GM23338 (cell line): ENCODE measurements around the gene CLDN2. TPM values are rescaled to one million over a fixed set of nuclear protein-coding genes. Genes with fewer than 3 reads are reported as not detected.

ENCODE experiments used
- ATAC-seq: fragments of 200-7000 bp; cut with Tn5 transposase; 3 replicates; pipeline ENCODE4 v1.9.1; 2020
- DNase-seq: peaks from one replicate; pipeline ENCODE4 v3.0.0-alpha.2; 2015; ENCODE audit warnings: low spot score
- H2AFZ ChIP-seq: fragments of 200-600 bp; sonication (generic); 2 replicates; pipeline ENCODE4 v1.8.0; 2016; ENCODE audit warnings: antibody characterized with exemption, mild to moderate bottlenecking, moderate library complexity
- H3F3A ChIP-seq: fragments of 200-600 bp; sonication (generic); replicated peaks from 2 replicates; pipeline ENCODE4 v1.8.0; 2017; ENCODE audit warnings: antibody characterized with exemption, mixed run types, low read depth
- H3K27ac ChIP-seq: fragments of 200-600 bp; sonication (generic); 2 replicates; pipeline ENCODE4 v1.6.1; 2016; ENCODE audit warnings: low read depth
- H3K27me3 ChIP-seq: fragments of 200-600 bp; sonication (generic); 2 replicates; pipeline ENCODE4 v1.8.0; 2016; ENCODE audit warnings: mild to moderate bottlenecking, mixed run types, moderate library complexity; ENCODE audit not compliant: insufficient read depth
- H3K36me3 ChIP-seq: fragments of 200-600 bp; sonication (generic); 2 replicates; pipeline ENCODE4 v1.8.0; 2016; ENCODE audit warnings: mild to moderate bottlenecking; ENCODE audit not compliant: insufficient read depth
- H3K4me1 ChIP-seq: fragments of 200-600 bp; sonication (generic); 2 replicates; pipeline ENCODE4 v1.8.0; 2016; ENCODE audit warnings: mild to moderate bottlenecking, moderate library complexity; ENCODE audit not compliant: insufficient read depth
- H3K4me2 ChIP-seq: fragments of 200-600 bp; sonication (generic); 2 replicates; pipeline ENCODE4 v1.7.1; 2017; ENCODE audit warnings: mixed run types
- H3K4me3 ChIP-seq: fragments of 200-600 bp; sonication (generic); 2 replicates; pipeline ENCODE4 v1.6.1; 2016; ENCODE audit warnings: mixed run types
- H3K79me2 ChIP-seq: fragments of 200-600 bp; sonication (generic); replicated peaks from 2 replicates; pipeline ENCODE4 v1.8.0; 2017; ENCODE audit warnings: mild to moderate bottlenecking; ENCODE audit not compliant: insufficient read depth
- H3K9me2 ChIP-seq: fragments of 200-600 bp; sonication (generic); 2 replicates; pipeline ENCODE4 v1.8.0; 2017; ENCODE audit not compliant: insufficient read depth
- H4K20me1 ChIP-seq: fragments of 200-600 bp; sonication (generic); replicated peaks from 2 replicates; pipeline ENCODE4 v1.8.0; 2017; ENCODE audit warnings: mild to moderate bottlenecking; ENCODE audit not compliant: insufficient read depth
- H3K27ac Mint-ChIP-seq: 2 replicates; pipeline ENCODE4 v1.8.0; 2020; ENCODE audit warnings: inconsistent platforms, mild to moderate bottlenecking, moderate library complexity, mixed read lengths
- H3K27me3 Mint-ChIP-seq: 3 replicates; pipeline ENCODE4 v1.8.0; 2022; ENCODE audit warnings: low read depth, mild to moderate bottlenecking, moderate library complexity, mixed read lengths, inconsistent platforms; ENCODE audit not compliant: insufficient read depth, poor library complexity
- H3K36me3 Mint-ChIP-seq: 3 replicates; pipeline ENCODE4 v1.8.0; 2021; ENCODE audit warnings: low read depth, mild to moderate bottlenecking, inconsistent platforms, moderate library complexity, mixed read lengths
- H3K4me1 Mint-ChIP-seq: 3 replicates; pipeline ENCODE4 v1.8.0; 2020; ENCODE audit warnings: mild to moderate bottlenecking, inconsistent platforms, mixed read lengths
- H3K4me3 Mint-ChIP-seq: 3 replicates; pipeline ENCODE4 v1.8.0; 2021; ENCODE audit warnings: moderate library complexity, mild to moderate bottlenecking, inconsistent platforms, mixed read lengths
- H3K9me3 Mint-ChIP-seq: 3 replicates; pipeline ENCODE4 v1.8.0; 2020; ENCODE audit warnings: moderate library complexity, mild to moderate bottlenecking, inconsistent platforms, mixed read lengths
- CREB1 ChIP-seq: fragments of 250-450 bp; sonication (Bioruptor Pico); IDR thresholded peaks from 2 replicates; pipeline ENCODE4 v1.5.0; 2020; ENCODE audit warnings: low read depth, mild to moderate bottlenecking, moderate library complexity
- EZH2 ChIP-seq: fragments of 200-600 bp; sonication (generic); IDR thresholded peaks from one replicate; pipeline ENCODE4 v1.8.0; 2017; ENCODE audit warnings: antibody characterized with exemption, mild to moderate bottlenecking, low read depth; ENCODE audit not compliant: unreplicated experiment
- REST ChIP-seq: IDR thresholded peaks from one replicate; pipeline ENCODE4 v1.6.1; 2018; ENCODE audit warnings: antibody characterized with exemption; ENCODE audit not compliant: unreplicated experiment
- STAT1 ChIP-seq: IDR thresholded peaks from one replicate; pipeline ENCODE4 v1.6.1; 2016; ENCODE audit warnings: antibody characterized with exemption; ENCODE audit not compliant: unreplicated experiment
- polyA plus RNA-seq: library from polyadenylated mRNA; unstranded; fragments of >200 nt; fragmentation: Nextera tagmentation; extraction: Ambion mirVana; gene quantifications from 2 replicates; pipeline ENCODE4 v1.2.1, GENCODE V29; 2016
- total RNA-seq: library from RNA; depleted of rRNA; stranded (reverse); fragments of >200 nt; shearing (Covaris generic); gene quantifications from 2 replicates; pipeline ENCODE4 v1.2.3, GENCODE V29; 2014
- TF ChIP-seq, protein P1 (sequence below): fragments of 250-450 bp; sonication (Bioruptor Pico); IDR thresholded peaks from 2 replicates; pipeline ENCODE4 v1.5.0; 2020; ENCODE audit warnings: mild to moderate bottlenecking, moderate library complexity

The CLDN2 gene
- total and polyA plus RNA-seq, 2 experiments from 2014 or later = not detected

GRCh38 chrX:106903856-106904528 is 16.2 kb upstream of the CLDN2 start (continued):
- TF ChIP-seq REST (no peak), EZH2 (no peak)

DNA sequence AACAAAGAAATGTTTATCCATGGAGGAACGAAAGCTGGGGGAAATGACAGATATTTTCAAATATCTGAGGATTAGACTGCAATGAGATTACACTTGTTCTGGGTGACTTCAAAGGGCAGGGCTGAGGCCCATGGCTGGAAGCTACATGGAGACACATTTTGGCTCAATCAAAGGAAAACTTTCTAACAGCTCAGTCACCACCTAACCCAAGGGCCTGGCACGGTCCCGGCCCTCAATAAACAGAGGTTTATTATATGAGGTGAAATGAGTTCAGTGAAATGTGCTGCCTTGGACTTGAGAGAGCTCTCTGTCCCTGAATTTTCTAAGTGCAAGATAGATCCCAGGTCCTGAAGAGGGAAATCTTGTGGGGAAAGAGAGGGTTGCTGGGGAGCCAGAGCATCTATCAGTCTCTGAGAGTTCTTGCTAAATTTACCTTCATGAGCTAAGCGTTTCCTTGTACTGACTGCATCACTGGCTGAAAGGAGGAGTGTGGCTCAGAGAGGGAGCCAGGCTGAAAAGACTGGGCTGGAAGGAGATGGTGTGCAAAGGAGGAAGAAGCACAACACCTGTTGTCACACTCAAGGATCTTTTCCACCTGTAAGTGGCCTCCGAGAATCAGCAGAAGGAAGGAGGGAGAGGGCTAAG is 15.0 kb upstream of the CLDN2 start:
- Histone ChIP-seq H2AFZ (no peak overlapping the region), H3K27ac (no peak overlapping the region), H3K4me3 (no peak overlapping the region), H3K36me3 (no peaks in the 10 kb centered on the region), H3K79me2 (no peaks in the 10 kb centered on the region), H3K4me1 (no peaks in the 10 kb centered on the region), H3K4me2 (no peak overlapping the region), H3K27me3 (no peaks in the 10 kb centered on the region), H4K20me1 (no peaks in the 10 kb centered on the region), H3F3A (no peaks in the 10 kb centered on the region), H3K9me2 (no peaks in the 10 kb centered on the region)
- Mint-ChIP-seq H3K27ac (no peak overlapping the region), H3K4me3 (no peak overlapping the region), H3K9me3 (no peaks in the 10 kb centered on the region), H3K27me3 (peaks cover 1% of the 10 kb centered on the region), H3K36me3 (no peaks in the 10 kb centered on the region), H3K4me1 (no peaks in the 10 kb centered on the region)
- TF ChIP-seq STAT1 (no peak), CREB1 (CRISPR knock-in tag) (no peak)
- TF ChIP-seq, protein P1, sequence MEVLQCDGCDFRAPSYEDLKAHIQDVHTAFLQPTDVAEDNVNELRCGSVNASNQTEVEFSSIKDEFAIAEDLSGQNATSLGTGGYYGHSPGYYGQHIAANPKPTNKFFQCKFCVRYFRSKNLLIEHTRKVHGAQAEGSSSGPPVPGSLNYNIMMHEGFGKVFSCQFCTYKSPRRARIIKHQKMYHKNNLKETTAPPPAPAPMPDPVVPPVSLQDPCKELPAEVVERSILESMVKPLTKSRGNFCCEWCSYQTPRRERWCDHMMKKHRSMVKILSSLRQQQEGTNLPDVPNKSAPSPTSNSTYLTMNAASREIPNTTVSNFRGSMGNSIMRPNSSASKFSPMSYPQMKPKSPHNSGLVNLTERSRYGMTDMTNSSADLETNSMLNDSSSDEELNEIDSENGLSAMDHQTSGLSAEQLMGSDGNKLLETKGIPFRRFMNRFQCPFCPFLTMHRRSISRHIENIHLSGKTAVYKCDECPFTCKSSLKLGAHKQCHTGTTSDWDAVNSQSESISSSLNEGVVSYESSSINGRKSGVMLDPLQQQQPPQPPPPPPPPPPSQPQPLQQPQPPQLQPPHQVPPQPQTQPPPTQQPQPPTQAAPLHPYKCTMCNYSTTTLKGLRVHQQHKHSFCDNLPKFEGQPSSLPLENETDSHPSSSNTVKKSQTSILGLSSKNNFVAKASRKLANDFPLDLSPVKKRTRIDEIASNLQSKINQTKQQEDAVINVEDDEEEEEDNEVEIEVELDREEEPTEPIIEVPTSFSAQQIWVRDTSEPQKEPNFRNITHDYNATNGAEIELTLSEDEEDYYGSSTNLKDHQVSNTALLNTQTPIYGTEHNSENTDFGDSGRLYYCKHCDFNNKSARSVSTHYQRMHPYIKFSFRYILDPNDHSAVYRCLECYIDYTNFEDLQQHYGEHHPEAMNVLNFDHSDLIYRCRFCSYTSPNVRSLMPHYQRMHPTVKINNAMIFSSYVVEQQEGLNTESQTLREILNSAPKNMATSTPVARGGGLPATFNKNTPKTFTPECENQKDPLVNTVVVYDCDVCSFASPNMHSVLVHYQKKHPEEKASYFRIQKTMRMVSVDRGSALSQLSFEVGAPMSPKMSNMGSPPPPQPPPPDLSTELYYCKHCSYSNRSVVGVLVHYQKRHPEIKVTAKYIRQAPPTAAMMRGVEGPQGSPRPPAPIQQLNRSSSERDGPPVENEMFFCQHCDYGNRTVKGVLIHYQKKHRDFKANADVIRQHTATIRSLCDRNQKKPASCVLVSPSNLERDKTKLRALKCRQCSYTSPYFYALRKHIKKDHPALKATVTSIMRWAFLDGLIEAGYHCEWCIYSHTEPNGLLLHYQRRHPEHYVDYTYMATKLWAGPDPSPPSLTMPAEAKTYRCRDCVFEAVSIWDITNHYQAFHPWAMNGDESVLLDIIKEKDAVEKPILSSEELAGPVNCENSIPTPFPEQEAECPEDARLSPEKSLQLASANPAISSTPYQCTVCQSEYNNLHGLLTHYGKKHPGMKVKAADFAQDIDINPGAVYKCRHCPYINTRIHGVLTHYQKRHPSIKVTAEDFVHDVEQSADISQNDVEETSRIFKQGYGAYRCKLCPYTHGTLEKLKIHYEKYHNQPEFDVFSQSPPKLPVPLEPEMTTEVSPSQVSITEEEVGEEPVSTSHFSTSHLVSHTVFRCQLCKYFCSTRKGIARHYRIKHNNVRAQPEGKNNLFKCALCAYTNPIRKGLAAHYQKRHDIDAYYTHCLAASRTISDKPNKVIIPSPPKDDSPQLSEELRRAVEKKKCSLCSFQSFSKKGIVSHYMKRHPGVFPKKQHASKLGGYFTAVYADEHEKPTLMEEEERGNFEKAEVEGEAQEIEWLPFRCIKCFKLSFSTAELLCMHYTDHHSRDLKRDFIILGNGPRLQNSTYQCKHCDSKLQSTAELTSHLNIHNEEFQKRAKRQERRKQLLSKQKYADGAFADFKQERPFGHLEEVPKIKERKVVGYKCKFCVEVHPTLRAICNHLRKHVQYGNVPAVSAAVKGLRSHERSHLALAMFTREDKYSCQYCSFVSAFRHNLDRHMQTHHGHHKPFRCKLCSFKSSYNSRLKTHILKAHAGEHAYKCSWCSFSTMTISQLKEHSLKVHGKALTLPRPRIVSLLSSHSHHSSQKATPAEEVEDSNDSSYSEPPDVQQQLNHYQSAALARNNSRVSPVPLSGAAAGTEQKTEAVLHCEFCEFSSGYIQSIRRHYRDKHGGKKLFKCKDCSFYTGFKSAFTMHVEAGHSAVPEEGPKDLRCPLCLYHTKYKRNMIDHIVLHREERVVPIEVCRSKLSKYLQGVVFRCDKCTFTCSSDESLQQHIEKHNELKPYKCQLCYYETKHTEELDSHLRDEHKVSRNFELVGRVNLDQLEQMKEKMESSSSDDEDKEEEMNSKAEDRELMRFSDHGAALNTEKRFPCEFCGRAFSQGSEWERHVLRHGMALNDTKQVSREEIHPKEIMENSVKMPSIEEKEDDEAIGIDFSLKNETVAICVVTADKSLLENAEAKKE = no peak
- no peak for ATAC-seq
- no peak for DNase-seq
